Loucy (cell line): ENCODE measurements around the gene SLC20A1.
A peak's percentile ranks its signal among the peaks of the same experiment; 100 is the strongest.

Experiments
- H2AFZ ChIP-seq: fragments of 200-600 bp; sonication (generic); 2 replicates; pipeline ENCODE4 v1.6.0; 2016; ENCODE audit warnings: antibody characterized with exemption, mild to moderate bottlenecking, low read length, moderate library complexity
- H3F3A ChIP-seq: fragments of 200-600 bp; 2 replicates; pipeline ENCODE4 v1.6.0; 2016; ENCODE audit warnings: antibody characterized with exemption, low read depth, mild to moderate bottlenecking
- H3K27me3 ChIP-seq: fragments of 200-600 bp; sonication (generic); 2 replicates; pipeline ENCODE4 v1.6.1; 2014; ENCODE audit warnings: low read length, mild to moderate bottlenecking; ENCODE audit not compliant: insufficient read depth, poor library complexity, severe bottlenecking
- H3K36me3 ChIP-seq: fragments of 200-600 bp; sonication (generic); 2 replicates; pipeline ENCODE4 v1.6.1; 2016; ENCODE audit warnings: low read length; ENCODE audit not compliant: insufficient read depth
- H3K4me1 ChIP-seq: fragments of 200-600 bp; sonication (generic); 2 replicates; pipeline ENCODE4 v1.5.1; 2014; ENCODE audit warnings: low read length, mild to moderate bottlenecking; ENCODE audit not compliant: insufficient read depth, poor library complexity, severe bottlenecking
- H3K4me2 ChIP-seq: fragments of 200-600 bp; sonication (generic); 2 replicates; pipeline ENCODE4 v1.6.0; 2014; ENCODE audit warnings: antibody characterized with exemption, low read length, low read depth, mild to moderate bottlenecking; ENCODE audit not compliant: poor library complexity, severe bottlenecking
- H3K4me3 ChIP-seq: fragments of 200-600 bp; sonication (generic); 2 replicates; pipeline ENCODE4 v1.5.1; 2014; ENCODE audit warnings: low read length, mild to moderate bottlenecking, mixed read lengths; ENCODE audit not compliant: poor library complexity, severe bottlenecking
- H3K79me2 ChIP-seq: fragments of 200-600 bp; sonication (generic); 2 replicates; pipeline ENCODE4 v1.6.1; 2014; ENCODE audit warnings: low read length; ENCODE audit not compliant: insufficient read depth
- H3K9ac ChIP-seq: fragments of 200-600 bp; sonication (generic); 2 replicates; pipeline ENCODE4 v1.6.0; 2014; ENCODE audit warnings: mild to moderate bottlenecking, low read depth, low read length, moderate library complexity; ENCODE audit not compliant: poor library complexity, severe bottlenecking
- H3K9me2 ChIP-seq: fragments of 200-600 bp; sonication (generic); replicated peaks from 2 replicates; pipeline ENCODE4 v1.6.1; 2016; ENCODE audit warnings: low read depth, low read length, mixed read lengths
- H3K9me3 ChIP-seq: fragments of 200-600 bp; sonication (generic); 2 replicates; pipeline ENCODE4 v1.6.1; 2014; ENCODE audit warnings: mild to moderate bottlenecking, antibody characterized with exemption, low read length, low read depth; ENCODE audit not compliant: insufficient read depth
- H4K20me1 ChIP-seq: fragments of 200-600 bp; sonication (generic); 2 replicates; pipeline ENCODE4 v1.6.0; 2014; ENCODE audit warnings: antibody characterized with exemption, low read length, mild to moderate bottlenecking; ENCODE audit not compliant: insufficient read depth, poor library complexity, severe bottlenecking
- EZH2phosphoT487 ChIP-seq: fragments of 200-600 bp; IDR thresholded peaks from 2 replicates; pipeline ENCODE4 v1.6.1; 2018; ENCODE audit warnings: antibody characterized with exemption, mild to moderate bottlenecking, moderate library complexity, borderline replicate concordance
- TF ChIP-seq, protein P1 (sequence below): fragments of 200-600 bp; sonication (generic); conservative IDR thresholded peaks from 2 replicates; pipeline ENCODE4 v1.5.1; 2014; ENCODE audit warnings: mild to moderate bottlenecking, antibody characterized with exemption, low read length

The SLC20A1 gene

DNA sequence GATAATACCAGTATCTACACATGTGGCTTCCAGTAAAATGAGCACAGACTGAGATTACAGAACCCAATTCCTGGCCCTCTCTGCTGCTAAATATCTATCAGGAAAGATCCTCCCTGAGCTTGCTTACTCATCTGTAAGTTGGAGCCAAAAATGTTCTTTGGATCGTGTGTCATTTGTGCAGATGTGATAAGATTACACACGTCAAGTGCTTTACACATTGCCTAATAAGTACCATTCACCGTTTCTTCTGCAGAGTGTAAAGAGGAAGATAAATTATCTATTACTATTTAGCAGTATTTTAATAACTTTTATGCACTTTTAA lies 23.2 kb upstream of the SLC20A1 start:
- H3K9me3 ChIP-seq: no peaks in the 10 kb centered on the region
- H3K9ac ChIP-seq: no peak overlapping the region
- no peaks in the 10 kb centered on the region for H3K9me2 ChIP-seq
- no peak for TF ChIP-seq EZH2phosphoT487
- TF ChIP-seq, protein P1, sequence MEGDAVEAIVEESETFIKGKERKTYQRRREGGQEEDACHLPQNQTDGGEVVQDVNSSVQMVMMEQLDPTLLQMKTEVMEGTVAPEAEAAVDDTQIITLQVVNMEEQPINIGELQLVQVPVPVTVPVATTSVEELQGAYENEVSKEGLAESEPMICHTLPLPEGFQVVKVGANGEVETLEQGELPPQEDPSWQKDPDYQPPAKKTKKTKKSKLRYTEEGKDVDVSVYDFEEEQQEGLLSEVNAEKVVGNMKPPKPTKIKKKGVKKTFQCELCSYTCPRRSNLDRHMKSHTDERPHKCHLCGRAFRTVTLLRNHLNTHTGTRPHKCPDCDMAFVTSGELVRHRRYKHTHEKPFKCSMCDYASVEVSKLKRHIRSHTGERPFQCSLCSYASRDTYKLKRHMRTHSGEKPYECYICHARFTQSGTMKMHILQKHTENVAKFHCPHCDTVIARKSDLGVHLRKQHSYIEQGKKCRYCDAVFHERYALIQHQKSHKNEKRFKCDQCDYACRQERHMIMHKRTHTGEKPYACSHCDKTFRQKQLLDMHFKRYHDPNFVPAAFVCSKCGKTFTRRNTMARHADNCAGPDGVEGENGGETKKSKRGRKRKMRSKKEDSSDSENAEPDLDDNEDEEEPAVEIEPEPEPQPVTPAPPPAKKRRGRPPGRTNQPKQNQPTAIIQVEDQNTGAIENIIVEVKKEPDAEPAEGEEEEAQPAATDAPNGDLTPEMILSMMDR: no peak
- no peak overlapping the region for H3K4me3 ChIP-seq
- no peaks in the 10 kb centered on the region for H3F3A ChIP-seq
- H3K4me1 ChIP-seq: peaks cover 14% of the 10 kb centered on the region
- no peak overlapping the region for H3K4me2 ChIP-seq
- H2AFZ ChIP-seq: no peak overlapping the region
- H3K36me3 ChIP-seq: no peaks in the 10 kb centered on the region
- H3K79me2 ChIP-seq: no peaks in the 10 kb centered on the region
- no peaks in the 10 kb centered on the region for H4K20me1 ChIP-seq
- no peaks in the 10 kb centered on the region for H3K27me3 ChIP-seq

DNA sequence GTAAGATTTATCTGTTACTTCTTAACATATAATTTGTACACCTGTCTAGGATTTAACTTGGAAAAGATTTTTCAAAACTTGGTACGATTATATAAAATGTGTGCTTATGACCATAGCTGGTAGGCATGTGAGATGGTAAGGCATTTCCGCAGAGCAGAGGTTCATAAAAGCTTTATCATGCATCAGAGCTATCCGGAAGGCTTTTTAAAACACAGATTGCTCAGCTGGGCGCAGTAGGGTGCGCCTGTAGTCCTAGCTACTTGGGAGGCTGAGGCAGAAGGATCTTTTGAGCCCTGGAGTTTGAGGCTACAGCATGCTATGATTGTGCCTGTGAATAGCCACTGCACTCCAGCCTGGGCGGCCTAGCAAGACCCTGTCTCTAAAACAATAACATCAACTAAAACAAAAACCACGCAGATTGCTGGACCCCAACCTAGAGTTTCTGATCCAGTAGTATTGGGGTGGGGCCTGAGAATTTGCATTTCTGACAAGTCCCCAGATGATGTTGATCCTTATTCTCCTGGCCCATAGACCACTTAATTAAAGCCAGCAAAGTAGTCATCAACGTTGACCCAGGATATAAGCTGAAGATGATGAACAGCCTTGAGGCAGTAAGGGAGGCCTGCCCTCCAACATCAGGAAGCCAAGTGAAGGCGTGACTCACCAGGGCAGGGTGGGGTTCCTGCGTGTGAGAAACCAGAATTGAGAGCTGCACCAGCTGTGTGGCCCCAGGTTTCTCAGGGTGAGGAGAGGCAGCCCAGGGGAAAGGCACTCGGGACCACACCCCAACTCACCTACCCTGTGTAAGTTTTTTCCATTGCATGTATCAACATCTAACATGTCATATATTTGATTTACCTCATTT lies 21.6 kb upstream of the SLC20A1 start:
- H3K4me2 ChIP-seq: peak overlapping the region; percentile 19
- peaks cover 15% of the 10 kb centered on the region for H3K4me1 ChIP-seq
- no peaks in the 10 kb centered on the region for H3F3A ChIP-seq
- H3K79me2 ChIP-seq: no peaks in the 10 kb centered on the region
- H3K4me3 ChIP-seq: no peak overlapping the region
- H3K9me2 ChIP-seq: no peaks in the 10 kb centered on the region
- no peak for TF ChIP-seq EZH2phosphoT487
- TF ChIP-seq, protein P1: no peak
- no peaks in the 10 kb centered on the region for H3K36me3 ChIP-seq
- no peaks in the 10 kb centered on the region for H4K20me1 ChIP-seq
- H3K9ac ChIP-seq: no peak overlapping the region
- H3K27me3 ChIP-seq: no peaks in the 10 kb centered on the region
- peak overlapping the region; percentile 17 for H2AFZ ChIP-seq
- no peaks in the 10 kb centered on the region for H3K9me3 ChIP-seq

DNA sequence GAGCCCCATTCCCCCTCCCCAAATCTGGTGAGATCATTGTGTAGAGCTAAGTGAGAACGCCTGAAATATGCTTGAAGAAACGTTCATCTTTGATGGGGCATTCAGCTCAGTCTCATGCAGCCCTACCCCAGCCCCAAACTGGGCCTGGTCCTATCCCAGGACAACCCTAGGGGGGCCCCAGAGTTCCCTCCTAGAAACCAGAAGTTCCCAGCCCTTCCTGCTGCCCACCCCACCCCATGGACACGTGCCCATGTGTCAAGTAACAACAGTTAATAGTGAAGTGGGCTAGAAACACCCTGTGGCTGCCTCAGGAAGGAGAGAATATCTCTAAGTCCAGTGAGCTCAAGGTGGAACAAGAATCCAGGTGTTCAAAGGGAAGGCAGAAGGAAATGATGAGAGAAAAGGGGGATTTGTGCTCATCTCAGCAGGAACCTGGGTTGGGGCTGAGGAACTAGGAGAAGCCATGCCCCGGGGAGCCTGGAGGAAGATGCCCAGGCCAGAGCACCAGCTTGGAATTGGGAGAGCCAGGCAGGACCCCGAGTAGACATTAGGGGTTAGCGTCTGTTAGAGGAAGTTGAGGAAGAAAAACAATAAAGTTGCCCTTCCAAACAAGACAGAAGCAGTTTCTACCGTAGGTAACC lies 20.1 kb upstream of the SLC20A1 start:
- Histone ChIP-seq H3F3A (no peaks in the 10 kb centered on the region), H3K79me2 (no peaks in the 10 kb centered on the region), H3K4me3 (no peak overlapping the region), H3K9me2 (no peaks in the 10 kb centered on the region), H3K9me3 (no peaks in the 10 kb centered on the region), H3K36me3 (no peaks in the 10 kb centered on the region), H3K27me3 (no peaks in the 10 kb centered on the region), H3K4me2 (no peak overlapping the region), H3K9ac (no peak overlapping the region), H4K20me1 (no peaks in the 10 kb centered on the region), H3K4me1 (peaks cover 22% of the 10 kb centered on the region), H2AFZ (no peak overlapping the region)
- TF ChIP-seq, protein P1: no peak
- TF ChIP-seq EZH2phosphoT487: no peak
